Ascending aorta (tissue), 2 donors: Measurements from ENCODE around the gene PKDREJ. TPM values are rescaled to one million over a fixed set of nuclear protein-coding genes. Genes with fewer than 3 reads are reported as not detected.

Source experiments
- DNase-seq, 2 donors: peaks; one replicate each; pipeline ENCODE4 v3.0.0-alpha.2; 2019; ENCODE audit warnings: low spot score in 2 of 2
- H3K27ac ChIP-seq, 2 donors: fragments of 200-600 bp; sonication (generic); one replicate each; pipeline ENCODE4 v1.5.1; 2016 to 2017; ENCODE audit warnings: mild to moderate bottlenecking in 1 of 2
- H3K27me3 ChIP-seq: fragments of 200-600 bp; sonication (generic); one replicate; pipeline ENCODE4 v1.5.1; 2017
- H3K36me3 ChIP-seq, 2 donors: fragments of 200-600 bp; sonication (generic); one replicate each; pipeline ENCODE4 v1.5.1; 2016
- H3K4me1 ChIP-seq, 2 donors: fragments of 200-600 bp; sonication (generic); one replicate each; pipeline ENCODE4 v1.5.1; 2016 to 2017; ENCODE audit warnings: mild to moderate bottlenecking in 1 of 2
- H3K4me3 ChIP-seq, 2 donors: fragments of 200-600 bp; sonication (generic); one replicate each; pipeline ENCODE4 v1.5.1; 2016 to 2017; ENCODE audit warnings: mild to moderate bottlenecking in 1 of 2
- H3K9me3 ChIP-seq, 2 donors: fragments of 200-600 bp; sonication (generic); one replicate each; pipeline ENCODE4 v1.5.1; 2016
- CTCF ChIP-seq, 3 experiments: fragments of 200-600 bp in 2 of 3; fragments of 450-650 bp in 1 of 3; sonication (generic) in 2 of 3; IDR thresholded peaks; one replicate each; pipeline ENCODE4 v1.5.1; 2016 to 2019; ENCODE audit warnings: antibody characterized with exemption in 3 of 3, mild to moderate bottlenecking in 1 of 3, moderate library complexity in 1 of 3
- intact Hi-C: fragments of 100-400 bp; cut with DNase I; formaldehyde crosslinking; loops from one replicate; pipeline ENCODE4 v1.15.1; 2023
- total RNA-seq: library from RNA; depleted of rRNA; stranded (reverse); fragments of >200 nt; gene quantifications from one replicate; pipeline ENCODE4 v1.1.0, GENCODE V29; 2016

The PKDREJ gene
- total RNA-seq, 1 donor from 2014 or later, result not detected

DNA sequence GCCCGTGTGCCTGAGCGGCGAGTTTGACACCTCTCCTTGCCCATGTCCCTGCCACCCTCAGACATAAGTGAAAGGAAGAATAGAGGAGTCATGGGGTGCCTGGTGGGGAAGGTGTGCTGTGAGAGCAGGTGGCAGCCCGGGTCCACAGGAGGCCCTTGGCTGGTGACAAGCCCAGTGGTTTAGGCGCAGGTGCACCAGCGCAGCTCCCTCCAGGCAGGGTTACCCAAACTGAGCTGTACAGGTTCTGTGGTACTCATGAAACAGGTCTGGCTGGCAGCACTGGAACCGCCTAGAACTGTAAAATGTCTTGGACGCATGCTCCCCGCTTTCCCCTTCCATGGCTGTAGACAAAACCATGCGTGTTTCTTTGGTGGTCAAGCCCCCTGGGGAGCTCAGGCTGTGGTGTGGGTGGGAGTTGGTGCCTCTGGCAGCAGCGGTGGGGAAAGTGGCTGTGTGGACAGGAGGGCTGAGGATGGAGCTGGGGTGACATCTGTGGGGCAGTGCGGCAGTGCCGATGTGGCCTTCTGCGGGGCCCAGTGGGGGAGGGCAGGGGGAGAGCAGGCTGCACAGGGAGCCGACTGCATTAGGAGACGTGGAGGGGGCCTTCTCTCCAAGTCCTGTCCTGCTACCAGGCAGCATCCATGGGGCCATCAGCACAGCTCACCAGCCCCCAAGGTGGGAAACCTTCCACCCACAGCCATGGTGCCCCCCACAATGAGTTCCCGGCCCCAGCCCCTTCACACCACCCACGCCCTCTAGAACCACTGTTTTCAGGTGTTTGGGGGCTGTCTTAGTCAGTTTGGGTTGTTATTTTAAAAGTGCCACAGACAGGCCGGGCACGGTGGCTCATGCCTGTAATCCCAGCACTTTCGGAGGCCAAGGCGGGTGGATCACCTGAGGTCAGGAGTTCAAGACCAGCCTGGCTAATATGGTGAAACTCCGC, 28.0 kb upstream of the PKDREJ start:
- H3K36me3 ChIP-seq, result peaks cover 21 to 69% of the 10 kb centered on the region in 2 donors
- H3K9me3 ChIP-seq, result no peaks in the 10 kb centered on the region
- no peak overlapping the region for H3K27ac ChIP-seq
- H3K4me1 ChIP-seq, result peaks cover 0 to 6% of the 10 kb centered on the region in 2 donors
- DNase-seq, result no peak
- intact Hi-C loops, result no loop called here
- H3K4me3 ChIP-seq, result no peak overlapping the region
- H3K27me3 ChIP-seq, result no peaks in the 10 kb centered on the region
- TF ChIP-seq CTCF (IDR thresholded peaks at IDR 0.05), result no peak

DNA sequence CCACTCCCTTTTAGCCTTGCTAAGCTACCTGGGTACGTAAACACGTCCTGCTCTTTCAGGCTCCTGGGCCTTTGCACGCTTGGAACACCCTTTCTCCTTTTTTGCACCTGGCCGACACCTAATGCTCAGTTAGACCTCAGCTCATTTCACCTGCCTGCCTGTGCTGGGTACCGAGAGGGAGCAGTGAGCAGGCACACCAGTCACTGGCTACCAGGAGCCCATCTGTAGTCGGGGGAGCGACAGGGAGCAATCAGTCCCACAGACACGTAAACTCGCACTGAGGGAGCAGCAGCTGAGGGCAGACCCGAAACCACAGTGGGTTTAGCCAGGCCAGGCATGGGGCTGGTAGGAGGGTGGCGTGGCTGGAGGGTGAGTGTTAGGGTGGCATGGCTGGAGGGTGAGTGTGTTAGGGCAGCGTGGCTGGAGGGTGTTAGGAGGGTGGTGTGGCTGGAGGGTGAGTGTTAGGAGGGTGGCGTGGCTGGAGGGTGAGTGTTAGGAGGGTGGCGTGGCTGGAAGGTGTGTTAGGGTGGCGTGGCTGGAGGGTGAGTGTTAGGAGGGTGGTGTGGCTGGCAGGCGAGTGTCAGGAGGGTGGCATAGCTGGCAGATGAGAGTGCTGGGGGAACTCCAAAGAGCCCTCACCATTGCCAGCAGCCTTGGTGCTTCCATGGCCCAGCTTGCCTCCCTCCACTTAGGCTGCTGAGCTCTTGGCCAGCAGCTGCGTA, 27.1 kb upstream of the PKDREJ start:
- intact Hi-C loops, result no loop called here
- no peaks in the 10 kb centered on the region for H3K9me3 ChIP-seq
- H3K27ac ChIP-seq, result no peak overlapping the region
- H3K27me3 ChIP-seq, result no peaks in the 10 kb centered on the region
- H3K4me1 ChIP-seq, result no peaks in the 10 kb centered on the region
- TF ChIP-seq CTCF (IDR thresholded peaks at IDR 0.05), result no peak
- DNase-seq, result no peak
- peaks cover 28 to 76% of the 10 kb centered on the region in 2 donors for H3K36me3 ChIP-seq
- no peak overlapping the region for H3K4me3 ChIP-seq

GRCh38 chr22:46289244-46289891, 26.2 kb upstream of the PKDREJ start:
- no peak for TF ChIP-seq CTCF (IDR thresholded peaks at IDR 0.05)
- no peak overlapping the region for H3K4me3 ChIP-seq
- intact Hi-C loops, result no loop called here

GRCh38 chr22:46288846-46289243, 25.7 kb upstream of the PKDREJ start:
- Histone ChIP-seq H3K9me3 (no peaks in the 10 kb centered on the region), H3K36me3 (peaks cover 42 to 88% of the 10 kb centered on the region in 2 donors), H3K4me3 (no peak overlapping the region), H3K4me1 (no peaks in the 10 kb centered on the region), H3K27ac (no peak overlapping the region), H3K27me3 (no peaks in the 10 kb centered on the region)
- no peak for TF ChIP-seq CTCF (IDR thresholded peaks at IDR 0.05)
- intact Hi-C loops, result no loop called here
- DNase-seq, result no peak

More at GRCh38 chr22:46289244-46289891, 26.2 kb upstream of the PKDREJ start:
- no peaks in the 10 kb centered on the region for H3K4me1 ChIP-seq
- H3K36me3 ChIP-seq, result peaks cover 37 to 85% of the 10 kb centered on the region in 2 donors
- H3K9me3 ChIP-seq, result no peaks in the 10 kb centered on the region
- H3K27ac ChIP-seq, result no peak overlapping the region
- H3K27me3 ChIP-seq, result no peaks in the 10 kb centered on the region
- DNase-seq, result no peak

DNA sequence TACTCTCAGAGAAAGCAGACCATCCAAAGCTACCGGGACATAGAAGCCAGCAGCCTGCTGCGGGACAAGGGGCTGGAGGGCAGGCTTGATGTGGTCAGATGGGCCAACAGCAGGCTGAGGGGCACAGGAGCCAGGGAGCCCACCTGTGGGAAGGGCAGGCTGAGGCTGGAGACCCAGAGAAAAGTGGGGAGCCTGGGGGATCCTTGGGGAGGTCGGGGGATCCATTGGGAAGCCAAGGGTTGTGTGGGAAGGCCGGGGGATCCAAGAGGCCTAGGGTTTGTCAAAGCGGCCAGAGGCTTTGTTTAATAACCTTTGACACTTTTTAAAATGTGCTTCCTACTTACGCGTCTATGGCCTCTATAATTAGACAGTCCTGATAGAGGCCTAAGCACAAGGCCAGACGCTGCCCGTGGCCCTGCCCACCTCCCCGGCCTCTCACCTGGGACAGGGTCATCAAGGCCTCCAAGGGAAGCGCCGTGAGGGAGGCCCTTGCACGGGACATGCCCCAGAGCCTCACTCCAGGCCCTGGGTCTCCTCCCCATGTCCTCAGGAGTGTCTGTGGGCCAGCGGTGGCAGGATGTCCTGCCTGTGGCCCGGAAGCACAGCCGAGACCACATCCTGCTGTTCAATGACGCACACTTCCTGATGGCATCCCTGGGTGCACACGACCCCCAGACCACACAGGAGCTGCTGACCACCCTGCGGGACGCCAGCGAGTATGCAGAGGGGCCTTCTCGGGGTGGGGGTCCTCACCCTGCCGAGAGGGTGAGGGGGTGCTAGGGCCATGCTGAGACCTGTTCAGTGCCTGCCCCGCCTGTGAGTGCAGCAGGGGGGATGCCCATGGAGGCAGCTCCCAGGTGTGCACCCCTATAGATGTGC, 25.0 kb upstream of the PKDREJ start:
- peak overlapping the region in 1 of 2 donors; percentile 22 for H3K27ac ChIP-seq
- H3K4me3 ChIP-seq, result no peak overlapping the region
- intact Hi-C loops, result no loop called here
- H3K9me3 ChIP-seq, result no peaks in the 10 kb centered on the region
- no peak for TF ChIP-seq CTCF (IDR thresholded peaks at IDR 0.05)
- H3K4me1 ChIP-seq, result no peaks in the 10 kb centered on the region
- peak; percentile 31 to 75 for DNase-seq
- H3K36me3 ChIP-seq, result peaks cover 41 to 86% of the 10 kb centered on the region in 2 donors
- no peaks in the 10 kb centered on the region for H3K27me3 ChIP-seq
